NCI-H2196 (cell line): ENCODE data around the gene HLA-E.
"Not testable (repeated sequence)": the region's sequence is repeated elsewhere in the genome, so short reads cannot be mapped to it uniquely, and the experiment has no call there.

ENCODE experiments used
- DNase-seq: peaks from one replicate; lab custom pipeline; 2025; ENCODE audit not compliant: unreplicated experiment; lab: John Stamatoyannopoulos, UW

Gene HLA-E

GRCh38 chr6:30489081-30490025 lies at the start of gene HLA-E:
Gene HLA-E, plus strand, starts transcription at chr6:30489509. Its CDS starts 23 bp downstream, at chr6:30489532.
- peak; percentile 97 for DNase-seq

- DNase-seq = no peak
These were observed 48.1 kb upstream of the HLA-E start for GRCh38 chr6:30441171-30441570.

- DNase-seq = no peak
These were observed 45.5 kb upstream of the HLA-E start for GRCh38 chr6:30443657-30444450.

- no peak for DNase-seq
These were observed 44.9 kb upstream of the HLA-E start for GRCh38 chr6:30444451-30444742.

GRCh38 chr6:30446259-30446658 lies 43.0 kb upstream of the HLA-E start:
- DNase-seq = no peak

- DNase-seq = no peak
These were observed 42.1 kb upstream of the HLA-E start for GRCh38 chr6:30447237-30447636.

GRCh38 chr6:30450548-30450908 lies 38.8 kb upstream of the HLA-E start:
- DNase-seq = no peak

- DNase-seq = no peak
These were observed 38.1 kb upstream of the HLA-E start for GRCh38 chr6:30450909-30451841.

- no peak for DNase-seq
These were observed 36.4 kb upstream of the HLA-E start for GRCh38 chr6:30452736-30453507.

GRCh38 chr6:30453508-30454116 lies 35.7 kb upstream of the HLA-E start:
- DNase-seq = peak; percentile 79

- no peak for DNase-seq
These were observed 30.2 kb upstream of the HLA-E start for GRCh38 chr6:30459145-30459544.

- no peak for DNase-seq
These were observed 28.3 kb upstream of the HLA-E start for GRCh38 chr6:30461055-30461454.

- no peak for DNase-seq
These were observed 26.8 kb upstream of the HLA-E start for GRCh38 chr6:30462482-30462881.

GRCh38 chr6:30463242-30463641 lies 26.1 kb upstream of the HLA-E start:
- no peak for DNase-seq

GRCh38 chr6:30463651-30464618 lies 25.4 kb upstream of the HLA-E start:
- DNase-seq = no peak

GRCh38 chr6:30465595-30466306 lies 23.6 kb upstream of the HLA-E start:
- DNase-seq = no peak

- no peak for DNase-seq
These were observed 18.3 kb upstream of the HLA-E start for GRCh38 chr6:30470968-30471367.

- DNase-seq = not testable (repeated sequence)
These were observed 14.2 kb upstream of the HLA-E start for GRCh38 chr6:30475116-30475515.
